Thyroid gland (tissue), 4 donors: ENCODE measurements around the gene LPP. TPM values are rescaled to one million over a fixed set of nuclear protein-coding genes. Genes with fewer than 3 reads are reported as not detected.
"Not testable (repeated sequence)": the region's sequence is repeated elsewhere in the genome, so short reads cannot be mapped to it uniquely, and the experiment has no call there.

Experiments
- DNase-seq, 2 donors: peaks; one replicate each; pipeline ENCODE4 v3.0.0-alpha.2; 2019
- H3K27ac ChIP-seq, 3 donors: fragments of 200-600 bp; sonication (generic); 1 replicate in 2 of 3; 2 replicates in 1 of 3; pipeline ENCODE4 v1.5.1; 2016 to 2019; ENCODE audit warnings: mild to moderate bottlenecking in 1 of 3, moderate library complexity in 1 of 3
- H3K27me3 ChIP-seq: fragments of 200-600 bp; sonication (generic); one replicate; pipeline ENCODE4 v1.5.1; 2019
- H3K36me3 ChIP-seq, 2 donors: fragments of 200-600 bp; sonication (generic); one replicate each; pipeline ENCODE4 v1.5.1; 2016 to 2019
- H3K4me1 ChIP-seq, 2 donors: fragments of 200-600 bp; sonication (generic); one replicate each; pipeline ENCODE4 v1.5.1; 2017 to 2019
- H3K4me3 ChIP-seq, 3 donors: fragments of 200-600 bp; sonication (generic); replicated peaks in 1 of 3; 1 replicate in 2 of 3; 2 replicates in 1 of 3; pipeline ENCODE4 v1.5.1; 2016; ENCODE audit warnings: mild to moderate bottlenecking in 1 of 3
- H3K9me3 ChIP-seq: fragments of 200-600 bp; sonication (generic); one replicate; pipeline ENCODE4 v1.5.1; 2017
- CTCF ChIP-seq, 6 experiments: fragments of 200-600 bp in 3 of 6; fragments of 450-650 bp in 3 of 6; sonication (generic) in 3 of 6; IDR thresholded peaks; one replicate each; pipeline ENCODE4 v1.5.1; 2016 to 2019; ENCODE audit warnings: antibody characterized with exemption in 6 of 6, mild to moderate bottlenecking in 2 of 6, inconsistent platforms in 1 of 6, moderate library complexity in 1 of 6
- POLR2A ChIP-seq, 2 donors: fragments of 450-650 bp; IDR thresholded peaks; one replicate each; pipeline ENCODE4 v1.6.1; 2017; ENCODE audit warnings: antibody characterized with exemption in 2 of 2, mild to moderate bottlenecking in 2 of 2, moderate library complexity in 1 of 2
- WGBS, 2 donors: methylation state at CpG; one replicate each; pipeline ENCODE4 v1.1.5; 2017; 5-methylcytosine and 5-hydroxymethylcytosine counted together
- intact Hi-C: fragments of 100-400 bp; cut with DNase I; formaldehyde crosslinking; loops from one replicate; pipeline ENCODE4 v1.15.1; 2023
- total RNA-seq, 4 donors: library from RNA; depleted of rRNA; stranded (reverse); fragments of >200 nt; gene quantifications; one replicate each; pipeline ENCODE4 v1.2.3, GENCODE V29; 2016

Gene LPP
- total RNA-seq, 4 donors from 2014 or later, result 79.0 to 141 (median 82.8) TPM

GRCh38 chr3:188416041-188416440 is 262.1 kb downstream of the LPP start:
- WGBS, 2 donors, result 98 to 100% methylated on average over 1 of the region's 1 CpG
- Histone ChIP-seq H3K4me1 (peaks cover under 1 to 4% of the 10 kb centered on the region in 2 donors), H3K4me3 (no peak overlapping the region), H3K27me3 (no peaks in the 10 kb centered on the region), H3K9me3 (no peaks in the 10 kb centered on the region), H3K36me3 (no peaks in the 10 kb centered on the region), H3K27ac (no peak overlapping the region)
- no peak for TF ChIP-seq CTCF (IDR thresholded peaks at IDR 0.05)
- TF ChIP-seq POLR2A (IDR thresholded peaks at IDR 0.05), result no peak
- DNase-seq, result no peak
- intact Hi-C loops, result no loop called here

- Histone ChIP-seq H3K27ac (no peak overlapping the region), H3K4me3 (no peak overlapping the region), H3K36me3 (no peaks in the 10 kb centered on the region), H3K27me3 (no peaks in the 10 kb centered on the region), H3K9me3 (no peaks in the 10 kb centered on the region), H3K4me1 (peaks cover 4 to 8% of the 10 kb centered on the region in 2 donors)
- intact Hi-C loops, result no loop called here
- 85 to 90% methylated on average over 3 of the region's 3 CpGs for WGBS, 2 donors
- TF ChIP-seq CTCF (IDR thresholded peaks at IDR 0.05) (no peak), POLR2A (IDR thresholded peaks at IDR 0.05) (no peak)
- no peak for DNase-seq
Observed at GRCh38 chr3:188417271-188417696, 263.3 kb downstream of the LPP start.

- WGBS, 2 donors, result 88 to 90% methylated on average over 3 of the region's 3 CpGs
- no peaks in the 10 kb centered on the region for H3K9me3 ChIP-seq
- no peak overlapping the region for H3K27ac ChIP-seq
- no peak overlapping the region for H3K4me3 ChIP-seq
- H3K27me3 ChIP-seq, result no peaks in the 10 kb centered on the region
- H3K36me3 ChIP-seq, result no peaks in the 10 kb centered on the region
- peaks cover 4 to 8% of the 10 kb centered on the region in 2 donors for H3K4me1 ChIP-seq
- intact Hi-C loops, result no loop called here
- TF ChIP-seq POLR2A (IDR thresholded peaks at IDR 0.05) (no peak), CTCF (IDR thresholded peaks at IDR 0.05) (no peak)
- DNase-seq, result no peak
Observed at GRCh38 chr3:188417766-188418165, 263.8 kb downstream of the LPP start.

GRCh38 chr3:188421151-188421821 is 267.3 kb downstream of the LPP start:
- Histone ChIP-seq H3K27me3 (no peaks in the 10 kb centered on the region), H3K9me3 (no peaks in the 10 kb centered on the region), H3K27ac (no peak overlapping the region), H3K4me3 (no peak overlapping the region), H3K4me1 (peaks cover 4 to 8% of the 10 kb centered on the region in 2 donors), H3K36me3 (no peaks in the 10 kb centered on the region)
- 80 to 87% methylated on average over 2 of the region's 2 CpGs for WGBS, 2 donors
- intact Hi-C loops, result no loop called here
- no peak for DNase-seq
- TF ChIP-seq CTCF (IDR thresholded peaks at IDR 0.05) (no peak), POLR2A (IDR thresholded peaks at IDR 0.05) (no peak)

- 87 to 88% methylated on average over 6 of the region's 6 CpGs for WGBS, 2 donors
- H3K36me3 ChIP-seq, result no peaks in the 10 kb centered on the region
- H3K4me3 ChIP-seq, result no peak overlapping the region
- intact Hi-C loops, result no loop called here
- TF ChIP-seq POLR2A (IDR thresholded peaks at IDR 0.05), result no peak
- no peaks in the 10 kb centered on the region for H3K27me3 ChIP-seq
- no peak for DNase-seq
- H3K4me1 ChIP-seq, result peaks cover 4 to 8% of the 10 kb centered on the region in 2 donors
- no peak overlapping the region for H3K27ac ChIP-seq
- H3K9me3 ChIP-seq, result no peaks in the 10 kb centered on the region
Observed at GRCh38 chr3:188421836-188422540, 268.0 kb downstream of the LPP start.

GRCh38 chr3:188427981-188428380 is 274.0 kb downstream of the LPP start:
- WGBS, 2 donors, result 73 to 89% methylated on average over 3 to 4 of the region's 4 CpGs
- DNase-seq, H3K9me3 ChIP-seq, H3K4me1 ChIP-seq, H3K4me3 ChIP-seq, H3K27me3 ChIP-seq, H3K36me3 ChIP-seq, intact Hi-C loops, H3K27ac ChIP-seq: not testable (repeated sequence)
